Globus pallidus (tissue), 1 donor: Measurements from ENCODE around the gene SEMA5B.
A peak's percentile ranks its signal among the peaks of the same experiment; 100 is the strongest.

Experiments
- DNase-seq: peaks from one replicate; pipeline ENCODE4 v3.0.0-alpha.2; 2015; ENCODE audit warnings: low spot score

The SEMA5B gene

GRCh38 chr3:122992676-122993075 is 34.9 kb downstream of the SEMA5B start:
- DNase-seq, result no peak

- no peak for DNase-seq
Observed at GRCh38 chr3:122992133-122992532, 35.4 kb downstream of the SEMA5B start.

- no peak for DNase-seq
Observed at GRCh38 chr3:122991236-122991985, 36.2 kb downstream of the SEMA5B start.

GRCh38 chr3:122989856-122990575 is 37.5 kb downstream of the SEMA5B start:
- DNase-seq, result no peak

GRCh38 chr3:122988508-122988907 is 39.1 kb downstream of the SEMA5B start:
- DNase-seq, result no peak

- no peak for DNase-seq
Observed at GRCh38 chr3:122987736-122988319, 39.7 kb downstream of the SEMA5B start.

GRCh38 chr3:122987231-122987630 is 40.3 kb downstream of the SEMA5B start:
- DNase-seq, result no peak

- DNase-seq, result no peak
Observed at GRCh38 chr3:122986693-122987179, 40.8 kb downstream of the SEMA5B start.

- DNase-seq, result no peak
Observed at GRCh38 chr3:122985539-122985938, 42.0 kb downstream of the SEMA5B start.

- DNase-seq, result no peak
Observed at GRCh38 chr3:122984650-122985049, 42.9 kb downstream of the SEMA5B start.

- no peak for DNase-seq
Observed at GRCh38 chr3:122984007-122984406, 43.6 kb downstream of the SEMA5B start.

- DNase-seq, result peak; percentile 67
Observed at GRCh38 chr3:122982216-122983185, 45.1 kb downstream of the SEMA5B start.

GRCh38 chr3:122979211-122979610 is 48.4 kb downstream of the SEMA5B start:
- DNase-seq, result no peak

GRCh38 chr3:122978569-122978968 is 49.0 kb downstream of the SEMA5B start:
- no peak for DNase-seq

GRCh38 chr3:122977746-122978466 is 49.7 kb downstream of the SEMA5B start:
- DNase-seq, result no peak

GRCh38 chr3:122975924-122976293 is 51.7 kb downstream of the SEMA5B start:
- DNase-seq, result no peak

- no peak for DNase-seq
Observed at GRCh38 chr3:122975163-122975923, 52.2 kb downstream of the SEMA5B start.

GRCh38 chr3:122974764-122975162 is 52.8 kb downstream of the SEMA5B start:
- no peak for DNase-seq

- no peak for DNase-seq
Observed at GRCh38 chr3:122973893-122974615, 53.5 kb downstream of the SEMA5B start.

- no peak for DNase-seq
Observed at GRCh38 chr3:122972141-122972540, 55.4 kb downstream of the SEMA5B start.
